Activated CD8-positive, alpha-beta memory T cell treated with anti-CD3 and anti-CD28 coated beads for 24 hours (primary cell): ENCODE results near the gene GOLGB1.
"Not testable (repeated sequence)": the region's sequence is repeated elsewhere in the genome, so short reads cannot be mapped to it uniquely, and the experiment has no call there.

Source experiments
- DNase-seq: peaks from one replicate; pipeline ENCODE4 v3.0.0-alpha.2; 2020

GOLGB1 gene, protein sequence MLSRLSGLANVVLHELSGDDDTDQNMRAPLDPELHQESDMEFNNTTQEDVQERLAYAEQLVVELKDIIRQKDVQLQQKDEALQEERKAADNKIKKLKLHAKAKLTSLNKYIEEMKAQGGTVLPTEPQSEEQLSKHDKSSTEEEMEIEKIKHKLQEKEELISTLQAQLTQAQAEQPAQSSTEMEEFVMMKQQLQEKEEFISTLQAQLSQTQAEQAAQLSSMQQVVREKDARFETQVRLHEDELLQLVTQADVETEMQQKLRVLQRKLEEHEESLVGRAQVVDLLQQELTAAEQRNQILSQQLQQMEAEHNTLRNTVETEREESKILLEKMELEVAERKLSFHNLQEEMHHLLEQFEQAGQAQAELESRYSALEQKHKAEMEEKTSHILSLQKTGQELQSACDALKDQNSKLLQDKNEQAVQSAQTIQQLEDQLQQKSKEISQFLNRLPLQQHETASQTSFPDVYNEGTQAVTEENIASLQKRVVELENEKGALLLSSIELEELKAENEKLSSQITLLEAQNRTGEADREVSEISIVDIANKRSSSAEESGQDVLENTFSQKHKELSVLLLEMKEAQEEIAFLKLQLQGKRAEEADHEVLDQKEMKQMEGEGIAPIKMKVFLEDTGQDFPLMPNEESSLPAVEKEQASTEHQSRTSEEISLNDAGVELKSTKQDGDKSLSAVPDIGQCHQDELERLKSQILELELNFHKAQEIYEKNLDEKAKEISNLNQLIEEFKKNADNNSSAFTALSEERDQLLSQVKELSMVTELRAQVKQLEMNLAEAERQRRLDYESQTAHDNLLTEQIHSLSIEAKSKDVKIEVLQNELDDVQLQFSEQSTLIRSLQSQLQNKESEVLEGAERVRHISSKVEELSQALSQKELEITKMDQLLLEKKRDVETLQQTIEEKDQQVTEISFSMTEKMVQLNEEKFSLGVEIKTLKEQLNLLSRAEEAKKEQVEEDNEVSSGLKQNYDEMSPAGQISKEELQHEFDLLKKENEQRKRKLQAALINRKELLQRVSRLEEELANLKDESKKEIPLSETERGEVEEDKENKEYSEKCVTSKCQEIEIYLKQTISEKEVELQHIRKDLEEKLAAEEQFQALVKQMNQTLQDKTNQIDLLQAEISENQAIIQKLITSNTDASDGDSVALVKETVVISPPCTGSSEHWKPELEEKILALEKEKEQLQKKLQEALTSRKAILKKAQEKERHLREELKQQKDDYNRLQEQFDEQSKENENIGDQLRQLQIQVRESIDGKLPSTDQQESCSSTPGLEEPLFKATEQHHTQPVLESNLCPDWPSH (N-terminal part only)

DNA sequence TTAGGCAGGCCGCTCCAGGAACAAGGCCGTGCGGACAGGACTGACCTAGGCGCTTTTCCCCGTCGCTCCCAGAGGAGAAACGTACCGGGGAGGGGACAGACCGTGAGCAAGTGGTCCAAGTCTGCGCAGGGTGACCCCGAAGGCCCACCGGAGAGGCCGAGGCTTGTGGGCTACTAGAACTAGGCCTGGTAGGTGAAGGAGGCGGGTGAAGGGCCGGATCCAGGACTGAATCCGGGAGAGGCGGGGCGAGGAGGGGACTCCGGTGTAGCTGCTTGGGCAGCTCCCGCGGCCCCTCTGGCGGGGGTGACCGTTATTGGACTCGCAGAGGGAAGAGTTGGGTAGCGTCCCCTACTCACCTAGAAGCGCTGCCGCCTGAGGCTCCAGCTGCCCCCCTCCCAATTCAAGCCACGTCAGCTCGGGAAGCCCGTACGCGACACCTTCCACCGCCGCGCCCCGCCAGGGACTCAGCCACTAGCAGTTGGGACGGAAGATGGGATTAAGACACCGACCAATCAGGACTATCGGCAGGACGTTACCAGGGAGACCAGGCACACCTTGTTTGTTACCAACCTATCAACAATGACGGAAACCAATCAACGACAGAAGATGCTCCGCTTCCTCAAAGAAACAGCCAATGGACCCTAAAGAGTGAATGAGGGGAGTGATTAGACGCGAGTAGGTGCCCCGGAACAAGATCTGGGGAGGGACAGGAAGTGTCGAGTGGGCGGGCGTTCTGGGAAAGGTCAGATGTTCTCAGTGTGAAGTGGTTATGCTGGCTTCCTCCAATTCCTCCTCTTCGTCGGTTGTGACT lies at the start of gene GOLGB1:
TSS of gene GOLGB1 (minus strand) at position 466 of the 811 bp plus-strand sequence. CDS start 18,770 bp downstream, outside the sequence.
- DNase-seq, result peak; percentile 93

DNA sequence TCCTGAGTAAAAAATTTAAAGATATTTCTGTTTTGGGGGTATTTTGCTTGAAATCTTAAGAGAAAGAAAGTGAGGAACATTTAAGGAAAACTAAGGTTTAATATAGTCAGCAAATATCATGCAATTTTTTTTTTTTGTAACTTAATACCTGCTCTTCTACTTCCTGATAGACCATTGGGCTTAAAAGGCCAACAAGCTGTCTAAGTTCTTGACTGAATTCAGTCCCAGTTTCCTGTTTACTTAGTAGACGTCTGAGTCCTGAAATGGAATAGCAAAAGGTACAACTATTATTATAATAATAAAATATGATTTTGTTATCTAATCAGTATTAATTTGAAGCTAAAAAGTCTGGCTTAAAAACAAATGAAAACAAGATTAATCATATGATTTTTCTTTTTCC lies 47.4 kb upstream of the GOLGB1 start:
- DNase-seq, result no peak

DNA sequence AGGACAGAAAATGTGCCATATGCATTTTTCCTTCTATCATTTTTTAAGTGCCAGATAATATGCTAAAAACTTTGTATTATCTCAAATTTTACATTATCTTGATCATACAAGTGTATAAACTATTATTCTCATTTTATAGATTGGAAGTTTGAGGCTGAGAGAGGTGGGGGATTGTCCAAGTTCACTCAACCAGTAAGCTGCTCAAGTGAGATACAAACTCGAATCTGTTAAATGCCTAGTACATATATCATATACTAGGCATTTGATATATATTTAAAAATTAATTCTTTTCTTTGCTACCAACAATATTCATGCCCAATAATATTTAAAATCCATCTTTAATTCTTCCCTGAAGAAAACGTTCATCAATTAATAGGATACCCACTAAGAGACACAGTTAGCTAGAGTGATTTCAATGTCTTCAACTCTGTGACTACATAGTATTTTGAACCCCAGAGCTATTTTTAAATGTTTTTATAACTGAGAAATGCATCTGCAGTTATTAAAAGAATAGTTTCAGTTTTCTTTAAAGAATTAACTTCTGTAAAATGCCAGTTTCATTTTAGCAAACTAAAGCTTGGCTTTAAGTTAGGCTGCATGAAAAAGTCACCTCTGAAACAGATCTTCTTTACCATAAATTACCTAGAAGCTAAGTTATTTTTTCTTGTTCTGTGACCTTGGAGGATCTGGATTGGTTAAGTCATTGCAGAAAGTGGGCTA lies 44.9 kb upstream of the GOLGB1 start:
- no peak for DNase-seq

DNA sequence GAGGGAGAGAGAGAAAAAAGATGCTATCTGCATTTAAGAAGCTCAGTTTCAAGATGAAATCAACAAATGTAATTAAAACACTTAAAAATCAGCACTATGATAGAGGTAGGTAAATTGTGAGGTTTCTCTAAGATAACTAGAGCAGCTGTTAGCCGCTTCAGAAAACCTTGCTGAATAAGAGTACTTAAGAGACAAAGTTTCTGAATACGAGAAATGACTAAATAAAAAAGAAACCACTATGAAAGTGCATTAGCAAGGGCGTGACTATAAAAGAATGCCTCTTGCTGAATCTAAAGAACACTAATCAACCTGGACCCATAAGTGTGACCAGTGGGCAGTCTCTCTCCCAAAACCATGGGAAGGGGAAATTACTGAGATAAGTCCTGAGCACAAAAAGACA lies 43.5 kb upstream of the GOLGB1 start:
- DNase-seq, result no peak

DNA sequence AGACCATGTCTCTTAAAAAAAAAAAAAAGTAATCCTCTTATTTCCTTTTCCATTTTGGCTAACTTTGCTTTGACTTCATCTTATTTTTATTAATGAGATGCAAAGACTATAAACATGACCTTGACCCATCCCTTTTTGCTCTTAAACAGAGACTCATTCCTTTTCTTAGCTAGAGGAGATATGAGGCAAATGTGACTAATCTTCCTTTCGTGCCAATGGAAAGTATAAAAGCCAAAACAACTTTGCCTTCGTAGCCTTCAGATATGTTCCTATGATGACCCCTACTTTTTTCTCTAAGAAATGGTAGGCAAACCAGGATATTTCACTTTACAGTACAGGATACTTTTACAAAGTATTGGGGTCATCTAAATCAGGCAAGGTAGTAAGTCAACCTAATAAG lies 36.9 kb upstream of the GOLGB1 start:
- no peak for DNase-seq

DNA sequence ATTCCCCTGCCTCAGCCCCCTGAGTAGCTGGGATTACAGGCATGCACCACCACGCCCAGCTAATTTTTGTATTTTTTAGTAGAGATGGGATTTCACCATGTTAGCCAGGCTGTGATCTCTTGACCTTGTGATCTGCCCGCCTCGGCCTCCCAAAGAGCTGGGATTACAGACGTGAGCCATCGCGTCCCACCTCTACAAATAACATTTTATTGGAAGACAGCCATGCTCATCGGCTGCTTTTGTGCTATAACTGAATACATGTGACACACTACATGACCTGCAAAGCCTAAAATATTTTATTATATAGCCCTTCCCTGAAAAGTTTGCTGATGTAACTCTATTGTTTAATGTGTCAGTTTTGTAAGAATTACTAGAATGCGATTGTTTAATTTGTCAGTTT lies 33.2 kb upstream of the GOLGB1 start:
- not testable (repeated sequence) for DNase-seq

DNA sequence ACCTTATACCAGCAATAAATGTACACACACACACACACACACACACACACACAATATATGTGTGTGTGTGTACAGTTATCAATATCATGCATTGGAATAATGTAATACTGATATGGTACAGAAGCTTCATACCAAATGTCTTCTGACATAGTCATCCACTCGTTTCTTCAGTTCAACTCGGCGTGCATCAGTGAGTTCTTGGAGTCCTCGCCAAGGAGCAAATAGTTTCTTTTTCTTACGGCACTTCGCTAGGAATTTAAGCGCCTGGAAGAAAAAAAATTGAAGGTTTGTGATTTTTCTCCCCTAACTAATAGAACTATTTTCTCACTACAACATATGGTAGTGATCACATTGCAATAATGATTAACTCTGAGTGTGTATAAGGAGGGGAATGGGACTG lies 32.1 kb upstream of the GOLGB1 start:
- DNase-seq, result no peak

DNA sequence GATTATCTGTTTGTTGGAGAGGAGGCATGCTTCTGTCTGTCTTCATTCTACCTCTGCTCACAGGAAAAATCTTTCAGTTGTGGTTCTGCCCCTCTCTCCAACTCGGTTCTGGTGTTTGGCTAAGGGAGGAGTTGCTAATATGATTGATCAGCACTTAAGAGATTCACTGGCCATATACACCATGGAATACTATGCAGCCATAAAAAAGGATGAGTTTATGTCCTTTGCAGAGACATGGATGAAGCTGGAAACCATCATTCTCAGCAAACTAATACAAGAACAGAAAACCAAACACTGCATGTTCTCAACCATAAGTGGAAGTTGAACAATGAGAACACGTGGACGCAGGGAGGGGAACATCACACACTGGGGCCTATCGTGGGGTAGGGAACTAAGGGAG lies 25.6 kb upstream of the GOLGB1 start:
- DNase-seq, result not testable (repeated sequence)

DNA sequence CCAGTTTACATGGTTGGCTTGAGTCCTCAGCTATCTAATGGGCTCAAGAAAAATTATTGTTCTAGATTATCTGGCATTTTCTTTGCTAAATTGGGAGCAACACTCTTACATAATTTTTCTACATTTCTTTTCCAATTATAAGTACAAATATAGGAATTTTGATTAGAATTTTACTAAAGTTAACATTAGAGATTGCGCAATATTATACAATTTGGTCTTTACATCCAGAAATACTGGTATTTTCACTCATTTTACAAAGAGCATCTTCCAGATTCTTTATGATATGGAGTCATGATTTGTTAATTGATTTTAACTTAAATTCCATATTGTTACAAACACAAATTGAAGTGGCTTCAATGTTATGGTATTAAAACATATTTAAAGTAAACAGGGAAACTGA lies 19.7 kb upstream of the GOLGB1 start:
- no peak for DNase-seq

DNA sequence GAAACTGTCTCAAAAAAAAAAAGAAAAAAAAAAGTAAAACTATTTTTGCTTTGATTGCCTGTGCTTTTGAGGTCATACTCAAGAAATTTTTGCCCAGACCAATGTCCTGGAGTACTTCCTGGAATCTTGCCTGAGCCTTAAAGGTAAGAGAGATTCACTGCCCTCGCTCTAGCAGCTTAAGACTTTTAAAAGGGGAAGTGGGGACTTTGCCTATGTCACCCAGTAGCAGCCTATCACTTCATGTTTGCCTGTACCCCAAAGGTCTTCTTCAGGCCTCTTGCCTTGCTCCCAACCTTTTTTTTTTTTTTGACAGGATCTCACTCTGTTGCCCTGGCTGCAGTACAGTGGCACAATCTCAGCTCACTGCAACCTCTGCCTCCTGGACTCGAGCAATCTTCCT lies 18.9 kb upstream of the GOLGB1 start:
- DNase-seq, result no peak

DNA sequence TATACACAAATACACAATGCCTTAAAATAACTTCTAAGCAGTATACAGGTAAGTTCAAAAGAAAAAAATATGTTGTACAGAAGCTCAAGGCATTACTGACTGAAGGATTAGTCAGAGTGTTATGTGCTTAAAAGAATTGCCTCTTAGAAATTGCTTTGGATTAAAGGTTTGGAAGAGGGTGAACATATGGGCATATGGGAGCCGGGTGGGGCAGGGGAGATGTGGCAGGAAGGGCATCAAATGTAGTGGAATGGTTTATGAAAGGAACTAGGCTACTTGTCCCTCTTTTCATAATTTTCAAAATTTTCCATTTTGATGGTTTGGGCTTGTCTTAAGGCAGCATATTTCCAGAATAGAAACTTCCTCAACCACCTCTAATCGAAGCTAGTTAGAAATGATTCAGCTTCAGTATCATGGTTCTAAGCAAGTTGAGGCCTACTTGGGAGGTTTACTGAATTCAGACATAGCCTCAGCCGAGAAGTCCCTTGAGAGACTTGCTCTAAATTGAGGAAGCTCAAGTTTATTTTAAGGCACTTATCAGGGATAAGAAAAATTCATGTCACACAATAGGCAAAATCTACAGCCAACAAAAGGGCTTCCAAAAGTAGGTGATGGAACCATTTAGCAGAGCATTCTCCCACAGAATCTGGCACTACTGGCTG lies 10.1 kb upstream of the GOLGB1 start:
- DNase-seq, result no peak

DNA sequence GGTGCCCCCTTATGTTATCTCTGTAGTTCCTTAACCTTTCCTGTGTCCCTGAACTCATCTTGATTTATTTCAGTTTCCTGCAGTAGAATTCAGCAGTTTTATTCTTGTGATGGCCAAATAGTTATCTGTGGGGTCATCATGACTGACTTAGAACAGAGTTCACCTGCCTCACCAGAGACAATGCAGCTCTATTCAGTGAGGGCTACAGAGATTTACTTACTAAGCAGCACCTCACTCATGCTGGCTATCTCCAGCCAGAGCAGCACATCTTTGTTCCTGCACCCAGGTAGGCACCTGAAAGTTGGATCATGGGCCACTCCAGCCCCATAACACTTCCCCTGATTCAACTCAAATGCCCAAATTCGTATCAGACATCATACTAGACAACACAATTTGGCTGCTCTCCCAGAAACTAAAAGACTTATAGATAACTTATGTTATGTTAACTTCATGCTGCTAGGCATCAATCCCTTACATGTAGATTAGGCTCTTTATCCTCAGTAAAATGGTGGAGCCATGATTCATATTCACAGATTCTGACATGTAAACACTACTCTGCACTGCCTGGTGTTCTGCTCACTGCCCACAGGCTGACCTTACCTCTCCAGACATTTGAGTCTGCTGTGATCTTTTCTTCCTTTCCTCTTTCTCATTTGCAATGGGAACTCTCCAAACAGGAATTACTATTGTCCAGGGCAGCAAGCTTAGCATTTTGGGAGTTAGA lies 9.3 kb upstream of the GOLGB1 start:
- no peak for DNase-seq

DNA sequence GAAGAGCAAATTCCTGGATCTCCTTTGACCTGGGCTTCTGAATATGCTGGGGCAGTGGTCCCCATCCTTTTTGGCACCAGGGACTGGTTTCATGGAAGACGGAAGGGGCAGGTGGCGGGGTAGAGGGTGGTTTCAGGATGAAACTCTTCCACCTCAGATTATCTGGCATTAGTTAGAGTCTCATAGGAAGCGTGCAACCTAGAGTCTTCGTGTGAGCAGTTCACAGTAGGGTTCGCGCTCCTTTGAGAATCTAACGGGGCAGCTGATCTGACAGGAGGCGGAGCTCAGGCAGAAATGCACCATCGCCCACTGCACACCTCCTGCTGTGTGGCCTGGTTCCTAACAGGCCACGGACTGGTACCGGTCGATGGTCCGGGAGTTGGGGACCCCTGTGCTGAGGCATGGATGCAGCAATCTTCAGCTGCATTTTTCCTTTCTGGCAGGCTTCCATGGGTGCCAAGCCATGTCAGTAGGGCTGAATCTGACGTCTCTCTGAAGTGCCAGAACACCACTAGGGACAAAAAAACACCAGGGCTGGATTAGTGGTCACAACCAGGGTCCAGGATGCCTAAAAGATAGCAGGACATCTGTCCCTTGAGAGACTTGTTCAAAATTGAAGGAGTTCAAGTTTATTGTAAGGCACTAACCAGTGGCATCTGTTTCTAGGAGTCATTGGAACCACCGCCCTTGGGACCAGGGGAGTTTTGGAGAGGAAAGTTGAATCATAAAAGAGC lies 8.4 kb upstream of the GOLGB1 start:
- no peak for DNase-seq

DNA sequence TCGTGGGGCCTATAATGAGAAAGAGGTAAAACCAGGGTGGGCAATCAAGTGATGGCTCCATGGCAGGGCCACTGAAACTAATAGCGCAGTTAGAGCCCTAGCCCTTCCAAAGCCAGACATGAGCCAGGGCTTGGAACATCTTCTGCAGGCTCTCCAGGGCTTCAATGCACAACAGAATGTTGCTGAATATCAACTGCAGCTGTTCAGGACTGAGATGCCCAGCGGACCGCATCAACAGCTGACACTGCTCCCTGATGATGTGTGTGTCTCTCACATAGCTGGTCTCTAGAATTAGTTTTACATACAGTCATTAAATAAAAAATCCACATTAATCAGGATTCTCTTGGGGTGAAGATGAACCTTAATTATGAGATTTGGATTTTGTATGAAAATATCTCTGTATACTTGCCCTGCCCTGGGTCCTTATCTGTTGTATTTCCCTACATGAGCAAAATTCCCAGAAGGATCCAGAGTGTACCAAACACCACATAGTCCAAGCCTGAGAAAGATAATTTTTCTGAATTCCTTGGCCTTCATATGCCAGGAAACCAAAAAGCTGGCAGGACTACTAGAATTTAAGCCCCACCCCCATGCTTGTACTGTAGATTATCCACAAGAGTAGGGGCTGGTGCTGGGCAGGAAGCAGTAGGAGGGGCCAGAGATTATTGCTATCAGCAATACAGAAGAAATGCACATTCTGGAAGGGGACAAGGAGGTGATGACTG lies 7.7 kb upstream of the GOLGB1 start:
- DNase-seq, result no peak

DNA sequence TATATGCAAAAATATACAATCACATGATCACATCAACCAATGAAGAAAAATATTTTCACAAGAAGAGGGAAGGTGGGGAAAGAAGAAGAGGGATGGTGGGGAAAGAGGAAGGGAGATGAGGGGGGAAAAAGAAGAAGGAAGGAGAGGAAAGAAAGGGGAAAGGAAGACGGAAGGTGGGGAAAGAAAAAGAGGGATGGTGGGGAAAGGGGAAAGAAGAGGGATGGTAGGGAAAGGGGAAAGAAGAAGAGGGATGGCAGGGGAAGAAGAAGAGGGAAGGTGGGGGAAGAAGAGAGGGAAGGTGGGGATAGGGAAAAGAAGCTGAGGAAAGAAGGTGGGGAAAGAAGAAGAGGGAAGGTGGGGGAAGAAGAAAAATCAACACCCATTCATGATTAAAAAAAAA lies 3.2 kb upstream of the GOLGB1 start:
- no peak for DNase-seq

DNA sequence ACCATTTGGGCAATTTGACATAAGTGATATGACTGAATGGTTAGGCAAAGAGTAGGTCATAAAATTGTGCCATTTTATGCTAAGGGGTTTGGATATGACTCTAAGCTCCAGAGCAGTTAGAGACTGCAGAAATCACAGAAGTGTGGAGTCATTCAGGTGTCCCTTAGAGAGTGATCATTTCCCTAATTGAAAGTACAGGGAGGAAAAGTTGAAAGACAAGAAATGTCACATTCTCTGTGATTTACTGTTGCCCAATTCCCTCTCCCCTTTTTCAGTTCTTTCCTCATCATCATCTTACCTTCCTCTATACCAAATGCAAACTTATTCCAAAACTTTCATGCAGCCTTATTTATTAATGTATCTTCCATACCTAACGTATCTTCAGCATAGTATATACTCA lies 2.7 kb upstream of the GOLGB1 start:
- no peak for DNase-seq

DNA sequence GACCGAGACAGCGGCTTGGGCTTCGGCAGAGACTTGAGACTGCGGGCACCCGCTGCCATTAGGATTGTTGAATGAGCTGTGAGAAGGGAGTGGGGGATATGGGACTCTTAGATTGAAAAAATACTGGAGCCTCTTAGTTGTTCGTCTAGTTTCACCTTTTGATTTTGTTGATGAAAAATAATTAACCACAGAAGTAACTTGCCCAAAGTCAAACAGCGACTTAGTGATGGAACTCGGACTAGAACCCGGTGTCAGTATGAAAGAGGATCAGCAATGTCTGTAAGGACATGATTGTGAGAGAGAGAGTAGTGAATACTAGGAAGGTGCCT lies 510 bp upstream of the GOLGB1 start:
- DNase-seq, result no peak

DNA sequence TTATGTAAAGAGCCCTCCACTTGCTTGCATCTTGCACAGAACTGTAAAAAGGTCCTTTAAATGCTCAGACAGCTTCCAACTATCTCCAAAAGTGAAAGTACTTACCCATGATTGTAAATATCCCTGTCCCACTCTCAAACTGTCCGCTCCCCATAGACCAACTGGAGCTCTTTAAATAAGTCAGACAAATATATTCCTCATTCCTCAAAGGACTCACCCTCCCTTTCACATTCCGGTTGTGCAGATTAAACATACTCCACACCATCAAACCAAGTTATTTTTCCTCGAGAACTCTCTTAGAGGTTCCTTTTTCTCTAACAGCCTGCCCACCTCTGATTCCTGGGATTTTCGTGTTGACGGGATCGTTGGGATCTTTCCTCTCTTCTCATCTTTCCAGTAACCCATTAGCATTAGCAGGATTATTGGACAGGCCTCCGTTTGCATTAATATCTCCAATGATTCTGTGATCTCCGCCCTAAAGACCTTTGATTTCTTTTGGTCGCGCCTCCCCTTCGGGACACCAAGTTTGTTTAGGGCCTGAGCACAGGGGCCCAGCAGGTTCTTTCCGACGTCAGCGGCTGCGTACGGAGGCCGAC lies 763 bp downstream of the GOLGB1 start:
- no peak for DNase-seq

DNA sequence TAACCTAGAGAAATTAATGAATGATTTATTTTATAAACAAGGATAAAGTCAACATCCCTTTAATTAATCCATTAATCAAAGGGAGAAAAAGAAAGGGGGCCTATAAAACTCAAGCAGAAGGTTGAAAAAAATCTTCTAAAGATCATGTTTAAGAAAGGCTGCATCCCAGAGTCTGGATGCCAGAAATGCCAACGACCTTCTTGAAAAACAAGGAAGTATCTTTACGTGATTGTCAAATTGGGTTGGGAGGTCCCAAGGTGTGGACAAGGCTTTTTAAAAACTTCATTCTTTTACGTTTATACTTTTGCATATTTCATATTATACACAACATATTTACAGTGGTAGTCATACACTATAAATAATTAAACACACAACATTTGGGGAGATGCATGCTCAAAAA lies 1.6 kb downstream of the GOLGB1 start:
- DNase-seq, result no peak
